GM12864 (cell line): ENCODE measurements around the gene MAN1B1.

Experiments used
- DNase-seq: peaks from one replicate; pipeline ENCODE4 v3.0.0-alpha.2; 2011; ENCODE audit warnings: low read depth
- H3K4me3 ChIP-seq: 2 replicates; pipeline ENCODE4 v1.5.1; 2011; ENCODE audit warnings: mild to moderate bottlenecking, low read depth, low read length, control low read depth
- CTCF ChIP-seq: IDR thresholded peaks from 2 replicates; pipeline ENCODE4 v1.5.1; 2011; ENCODE audit warnings: low read depth, mild to moderate bottlenecking, moderate library complexity, low read length, control low read depth, inconsistent platforms; ENCODE audit errors: missing control alignments

Gene MAN1B1

GRCh38 chr9:137105814-137106661 lies 19.3 kb downstream of the MAN1B1 start:
- H3K4me3 ChIP-seq = no peak overlapping the region
- TF ChIP-seq CTCF = no peak
- DNase-seq = no peak

- H3K4me3 ChIP-seq = no peak overlapping the region
- no peak for DNase-seq
- TF ChIP-seq CTCF = no peak
Measured at GRCh38 chr9:137106662-137107250, 20.0 kb downstream of the MAN1B1 start.

- no peak overlapping the region for H3K4me3 ChIP-seq
- no peak for TF ChIP-seq CTCF
- DNase-seq = no peak
Measured at GRCh38 chr9:137107312-137107921, 20.6 kb downstream of the MAN1B1 start.

- DNase-seq = no peak
- H3K4me3 ChIP-seq = no peak overlapping the region
- TF ChIP-seq CTCF = no peak
Measured at GRCh38 chr9:137107982-137108381, 21.2 kb downstream of the MAN1B1 start.

- no peak for DNase-seq
- no peak overlapping the region for H3K4me3 ChIP-seq
- TF ChIP-seq CTCF = no peak
Measured at GRCh38 chr9:137108608-137109249, 21.9 kb downstream of the MAN1B1 start.

- TF ChIP-seq CTCF = no peak
- DNase-seq = no peak
Measured at GRCh38 chr9:137109250-137110146, 22.7 kb downstream of the MAN1B1 start.

More at GRCh38 chr9:137109250-137110146, 22.7 kb downstream of the MAN1B1 start:
- no peak overlapping the region for H3K4me3 ChIP-seq
